HG02763 (cell line): ENCODE data around the gene VHLL.

Source experiments
- ATAC-seq: cut with Tn5 transposase; IDR thresholded peaks from one replicate; pipeline ENCODE4 v1.9.1; 2021; ENCODE audit warnings: mild to moderate bottlenecking, moderate library complexity; ENCODE audit not compliant: unreplicated experiment

The VHLL gene

DNA sequence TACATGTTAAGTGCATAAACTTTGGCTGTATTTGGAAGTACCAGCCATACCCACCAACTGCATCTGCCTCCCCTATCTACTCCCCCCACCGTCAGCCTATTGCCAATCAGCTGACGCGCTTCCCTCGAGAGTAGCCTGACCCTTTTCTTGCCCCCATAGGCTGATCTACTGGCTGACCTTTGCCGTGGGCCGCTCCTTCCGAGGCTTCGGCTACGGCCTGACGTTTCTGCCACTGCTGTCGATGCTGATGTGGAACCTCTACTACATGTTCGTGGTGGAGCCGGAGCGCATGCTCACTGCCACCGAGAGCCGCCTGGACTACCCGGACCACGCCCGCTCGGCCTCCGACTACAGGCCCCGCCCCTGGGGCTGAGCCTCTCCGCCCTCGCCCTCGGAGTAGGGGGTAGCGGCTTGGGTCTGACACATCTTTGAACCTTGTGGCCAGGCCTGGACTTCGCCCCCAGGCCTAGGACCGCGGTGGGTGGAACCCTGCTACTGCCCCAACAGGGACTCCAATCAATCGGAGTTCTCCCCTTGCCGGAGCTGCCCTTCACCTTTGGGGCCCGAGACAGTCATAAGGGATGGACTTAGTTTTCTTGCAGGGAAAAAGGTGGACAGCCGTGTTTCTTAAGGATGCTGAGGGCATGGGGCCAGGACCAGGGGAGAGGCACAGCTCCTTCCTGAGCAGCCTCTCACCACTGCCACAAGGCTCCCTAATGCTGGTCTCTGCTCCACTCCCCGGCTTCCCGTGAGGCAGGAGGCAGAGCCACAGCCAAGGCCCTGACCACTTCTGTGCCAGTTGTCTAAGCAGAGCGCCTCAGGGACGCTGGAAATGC is 7.7 kb downstream of the VHLL start:
- no peak for ATAC-seq

DNA sequence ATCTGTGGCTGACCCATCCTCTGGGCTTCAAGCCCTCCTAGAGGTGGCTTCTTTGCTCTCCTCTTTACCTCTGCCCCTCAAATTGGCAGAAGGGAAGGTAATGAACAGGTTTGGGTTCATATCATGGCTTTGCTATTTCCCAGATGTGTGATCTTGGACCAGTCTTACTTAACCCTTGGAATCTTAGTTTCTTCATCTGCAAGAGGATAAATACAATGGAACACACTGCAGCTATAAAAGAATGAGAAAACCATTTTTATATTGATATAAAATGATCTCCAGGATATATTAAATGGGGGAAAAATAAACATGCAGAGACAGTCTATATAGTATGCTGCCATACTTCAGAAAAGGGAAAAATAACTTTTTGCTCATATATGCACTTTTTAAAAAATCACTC is 9.2 kb downstream of the VHLL start:
- no peak for ATAC-seq

DNA sequence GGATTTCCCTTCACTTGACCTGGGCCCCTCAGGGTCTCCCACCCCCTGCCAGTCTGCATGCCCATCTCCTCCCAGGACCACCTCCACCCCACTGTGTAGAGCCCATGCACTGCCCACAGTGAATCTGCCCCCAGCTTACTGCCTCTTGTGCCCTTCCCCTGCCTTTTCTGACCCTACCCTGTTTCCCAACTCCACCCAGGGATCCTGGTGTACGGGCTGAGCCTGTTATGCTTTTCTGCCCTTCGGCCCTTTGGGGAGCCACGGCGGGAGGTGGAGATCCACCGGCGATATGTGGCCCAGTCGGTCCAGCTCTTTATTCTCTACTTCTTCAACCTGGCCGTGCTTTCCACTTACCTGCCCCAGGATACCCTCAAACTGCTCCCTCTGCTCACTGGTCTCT is 13.0 kb downstream of the VHLL start:
- ATAC-seq, result no peak

DNA sequence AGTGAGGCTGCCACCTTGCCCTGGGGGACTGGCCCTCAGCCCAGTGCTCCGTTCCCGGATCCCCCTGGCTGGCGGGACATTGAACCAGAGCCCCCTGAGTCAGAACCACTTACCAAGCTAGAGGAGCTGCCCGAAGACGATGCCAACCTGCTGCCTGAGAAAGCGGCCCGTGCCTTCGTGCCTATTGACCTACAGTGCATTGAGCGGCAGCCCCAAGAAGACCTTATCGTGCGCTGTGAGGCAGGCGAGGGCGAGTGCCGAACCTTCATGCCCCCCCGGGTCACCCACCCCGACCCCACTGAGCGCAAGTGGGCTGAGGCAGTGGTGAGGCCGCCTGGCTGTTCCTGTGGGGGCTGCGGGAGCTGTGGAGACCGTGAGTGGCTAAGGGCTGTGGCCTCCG is 13.7 kb downstream of the VHLL start:
- no peak for ATAC-seq

DNA sequence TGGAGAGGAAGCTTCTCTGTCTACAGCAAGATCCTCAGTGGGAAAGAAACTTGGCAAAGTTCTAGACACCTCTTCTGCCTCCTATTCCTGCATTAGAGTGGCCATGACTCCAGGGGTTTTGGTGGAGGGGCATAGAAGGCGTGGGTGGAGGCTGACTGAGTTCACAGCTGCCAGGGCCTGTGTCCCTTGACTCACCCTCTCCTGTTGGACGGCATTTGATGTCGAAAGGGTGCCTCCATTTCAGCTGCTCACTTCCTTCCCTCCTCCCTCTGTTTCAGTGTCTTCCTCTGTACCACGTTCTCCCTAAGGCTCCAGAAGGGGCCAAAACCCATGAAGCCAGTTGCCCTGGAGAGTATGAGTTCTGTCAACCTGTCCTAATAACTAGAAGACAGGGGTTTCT is 14.3 kb downstream of the VHLL start:
- ATAC-seq, result no peak

DNA sequence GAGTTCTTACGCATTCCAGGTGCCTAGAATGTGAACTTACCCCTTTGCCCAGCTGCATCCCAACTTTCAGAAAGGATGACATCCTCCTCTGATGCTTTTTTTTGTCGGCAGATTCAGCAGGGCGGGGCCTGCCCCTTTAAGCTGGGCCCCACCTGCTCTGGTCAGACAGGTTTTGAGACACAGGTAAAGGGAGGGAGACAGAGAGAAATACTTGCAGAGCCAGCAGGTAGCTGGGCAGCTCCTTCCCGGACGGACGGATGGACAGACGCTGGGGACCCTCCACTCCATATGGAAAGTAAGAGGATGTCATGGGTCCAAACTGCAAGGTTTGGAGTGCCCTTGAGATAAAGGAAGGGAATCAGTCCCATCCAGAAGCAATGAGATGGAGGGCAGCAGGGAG is 15.0 kb downstream of the VHLL start, which contains the start of gene TMEM79:
TMEM79 (plus strand) TSS at position 214 of the 400 bp plus-strand sequence. CDS start 902 bp downstream, outside the sequence.
- ATAC-seq, result no peak

DNA sequence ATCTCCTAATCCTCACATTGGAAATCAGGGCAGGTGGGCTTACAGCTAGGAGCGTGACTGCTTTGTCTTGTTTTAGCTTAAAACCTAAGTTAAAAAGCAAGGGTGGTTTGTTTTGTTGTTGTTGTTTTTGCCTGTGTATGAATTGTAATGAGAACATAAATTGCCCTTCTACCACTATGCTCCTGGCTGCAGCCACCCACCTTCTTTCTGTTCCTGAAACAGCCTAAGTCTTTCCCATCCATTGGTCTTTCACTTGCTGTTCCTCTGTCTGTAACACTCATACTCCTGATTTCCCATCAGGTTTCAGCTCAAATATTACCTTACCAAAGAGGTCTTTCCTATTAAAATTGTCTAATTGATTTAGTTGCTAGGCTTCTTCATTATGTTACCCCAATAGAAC is 15.6 kb downstream of the VHLL start:
- no peak for ATAC-seq

DNA sequence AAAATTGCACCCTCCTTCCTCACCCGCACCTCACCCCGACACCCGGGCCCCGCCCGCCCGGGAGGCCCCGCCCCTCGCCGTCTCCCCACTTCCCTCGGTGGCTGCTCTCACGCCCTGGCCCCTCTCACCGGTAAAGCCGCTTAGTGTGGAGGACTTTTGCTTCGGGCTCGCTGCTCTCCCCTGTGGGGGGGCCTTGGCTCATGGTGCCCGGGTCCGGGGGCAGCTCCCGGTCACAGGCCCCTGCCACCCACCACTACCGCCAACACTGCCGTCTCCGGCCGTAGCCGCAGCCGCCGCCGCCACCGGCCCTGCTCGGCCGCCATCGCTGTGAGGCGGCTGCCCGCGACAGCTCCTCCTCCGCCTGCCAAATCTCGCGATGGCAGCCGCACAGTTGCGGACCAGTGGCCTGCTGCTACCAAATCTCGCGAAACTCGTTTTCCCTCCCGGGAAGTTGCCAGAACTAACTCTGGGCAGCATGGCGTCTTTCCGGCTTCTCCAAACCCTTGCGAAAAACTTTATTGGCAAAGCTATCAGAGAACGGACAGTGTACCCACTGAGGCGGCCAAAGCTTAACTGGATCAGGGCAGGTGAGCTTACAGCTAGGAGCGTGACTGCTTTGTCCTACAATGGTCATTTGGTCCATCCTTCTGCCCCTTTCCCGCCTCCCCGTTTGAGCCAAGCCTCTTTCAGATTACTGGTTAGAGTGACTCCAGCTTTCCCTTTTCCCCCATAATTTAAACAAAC is 16.5 kb downstream of the VHLL start, which contains the start of gene SMG5:
SMG5 (minus strand) TSS at position 347 of the 744 bp plus-strand sequence; CDS start at position 202, 145 bp downstream.
- peak; percentile 81 for ATAC-seq

DNA sequence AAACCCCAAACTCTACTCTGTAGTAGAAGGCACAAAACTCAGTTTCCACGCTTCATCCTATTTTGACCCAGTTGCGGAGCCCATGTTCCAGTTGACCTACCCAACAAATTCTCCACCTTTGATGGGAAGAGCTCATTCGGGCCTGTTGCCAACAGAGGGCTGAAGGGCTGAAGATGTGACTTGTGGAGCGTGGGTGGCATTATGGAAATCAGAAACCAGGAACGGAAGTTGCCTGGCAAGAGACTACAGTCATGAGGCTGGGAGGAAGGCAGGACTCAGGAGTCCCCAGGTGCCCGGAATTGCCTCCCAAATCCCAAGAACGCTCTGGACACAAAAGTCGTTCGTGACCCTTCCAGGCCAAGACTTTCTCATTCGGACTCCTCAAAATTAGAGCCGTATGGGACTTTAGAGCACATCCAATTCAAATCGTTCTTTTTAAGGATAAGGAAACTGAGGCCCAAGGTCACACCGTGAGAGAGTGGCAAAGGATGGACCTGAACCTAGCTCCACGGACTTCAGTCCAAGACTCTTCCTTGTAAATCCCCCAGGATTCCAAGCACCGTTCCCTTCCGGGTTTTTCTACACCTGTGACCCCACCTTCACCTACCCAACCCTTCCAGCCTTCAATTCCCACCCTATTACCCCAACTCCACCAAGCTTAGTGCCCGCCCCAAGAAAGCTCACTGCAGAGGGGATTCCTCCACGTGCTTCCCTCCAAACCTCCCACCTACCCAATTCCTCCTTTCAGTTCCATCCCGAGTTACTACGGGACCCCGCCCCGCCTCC is 17.2 kb downstream of the VHLL start:
- ATAC-seq, result peak; percentile 2

DNA sequence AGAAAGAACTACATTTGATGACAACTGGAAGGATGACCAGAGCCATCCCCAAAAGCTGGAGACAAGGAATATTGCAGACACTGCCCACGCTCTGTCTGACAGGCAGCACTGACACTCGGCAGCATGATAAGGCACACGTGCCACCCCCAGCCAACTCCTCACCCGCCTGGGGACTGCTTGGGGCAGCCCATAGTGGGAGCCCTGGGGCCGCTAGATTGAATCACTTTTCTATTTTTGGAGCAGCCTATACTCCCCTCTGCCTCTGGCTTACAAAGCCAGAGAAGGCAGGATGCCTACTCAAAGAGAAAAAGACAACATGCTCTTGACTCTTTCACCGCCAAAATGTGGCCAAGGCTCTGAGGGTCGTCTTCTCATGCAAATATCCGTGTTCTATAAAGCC is 17.8 kb downstream of the VHLL start:
- ATAC-seq, result peak; percentile 31

DNA sequence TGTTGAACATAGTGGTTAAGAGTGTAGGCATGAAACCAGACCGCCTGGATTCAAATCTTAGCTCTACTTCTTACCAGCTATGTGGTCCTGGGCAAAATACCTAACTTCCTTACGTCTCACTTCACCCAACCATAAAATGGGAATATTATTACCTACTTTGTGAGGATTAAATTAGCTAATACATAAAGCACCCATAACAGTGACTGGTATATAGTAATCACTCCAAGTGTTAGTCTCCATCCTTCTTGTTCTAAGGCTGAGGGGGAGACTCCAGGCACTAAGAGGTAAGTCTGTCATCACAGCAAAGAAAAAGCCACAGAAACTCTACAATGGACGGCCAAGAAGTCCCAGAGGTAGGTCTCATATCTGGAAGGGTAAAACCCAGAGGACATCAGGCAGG is 19.3 kb downstream of the VHLL start:
- ATAC-seq, result no peak

DNA sequence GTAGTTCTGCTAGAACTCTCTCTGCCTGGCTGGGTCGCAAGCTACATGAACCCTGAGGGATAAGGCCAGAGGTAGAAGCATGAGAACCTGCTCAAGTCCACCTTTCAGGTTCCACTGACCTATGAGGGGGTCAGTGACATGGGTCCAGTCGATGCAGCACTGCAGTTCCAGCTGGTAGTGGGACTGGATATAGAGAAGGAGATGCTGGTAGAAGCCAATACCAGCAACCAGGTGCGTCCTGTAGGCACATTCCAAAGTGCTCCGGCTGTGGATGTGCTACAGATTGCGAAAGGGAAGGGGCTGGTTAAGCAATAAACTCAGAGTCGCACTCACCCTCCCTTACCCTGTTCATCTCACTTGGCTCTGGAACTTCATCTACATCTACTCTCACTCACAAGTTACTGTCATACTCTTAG is 22.1 kb downstream of the VHLL start:
- ATAC-seq, result no peak

DNA sequence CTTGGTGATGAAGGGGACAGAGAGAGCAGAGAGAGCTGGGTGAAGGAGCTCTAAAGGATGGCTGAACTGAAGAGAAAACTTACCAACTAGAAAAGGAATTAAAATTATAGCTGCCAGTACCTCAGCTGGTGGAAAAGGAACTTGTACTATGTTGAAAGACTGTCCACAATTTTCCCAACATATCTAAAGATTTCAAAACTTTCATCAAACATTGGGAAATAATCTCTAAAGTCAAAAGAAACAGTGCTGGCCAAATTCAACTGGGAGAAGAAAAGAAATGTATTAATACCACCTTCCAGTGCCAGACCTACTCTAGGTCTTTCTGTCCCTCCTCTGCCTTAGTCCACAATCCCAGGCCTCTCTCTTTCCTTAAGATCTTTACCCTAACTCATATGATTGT is 22.6 kb downstream of the VHLL start:
- no peak for ATAC-seq

DNA sequence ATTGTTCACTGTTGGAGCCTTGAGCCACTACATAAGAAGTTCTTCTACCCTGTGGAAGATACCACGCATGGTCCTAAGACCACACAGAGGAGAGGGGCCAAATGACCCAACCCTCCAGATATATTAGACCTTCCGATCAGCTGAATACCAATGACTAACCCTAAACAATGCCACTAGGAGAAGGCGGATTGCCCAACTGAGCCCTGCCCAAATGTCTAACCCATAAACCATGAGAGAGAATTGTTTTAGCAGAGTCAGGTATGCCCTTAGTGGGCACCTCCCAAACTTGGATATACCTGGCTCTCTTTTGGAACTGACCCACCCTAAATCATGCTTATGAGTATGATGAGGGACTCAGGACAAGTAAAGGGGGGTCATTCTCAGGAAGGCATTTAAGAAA is 28.8 kb downstream of the VHLL start:
- no peak for ATAC-seq

DNA sequence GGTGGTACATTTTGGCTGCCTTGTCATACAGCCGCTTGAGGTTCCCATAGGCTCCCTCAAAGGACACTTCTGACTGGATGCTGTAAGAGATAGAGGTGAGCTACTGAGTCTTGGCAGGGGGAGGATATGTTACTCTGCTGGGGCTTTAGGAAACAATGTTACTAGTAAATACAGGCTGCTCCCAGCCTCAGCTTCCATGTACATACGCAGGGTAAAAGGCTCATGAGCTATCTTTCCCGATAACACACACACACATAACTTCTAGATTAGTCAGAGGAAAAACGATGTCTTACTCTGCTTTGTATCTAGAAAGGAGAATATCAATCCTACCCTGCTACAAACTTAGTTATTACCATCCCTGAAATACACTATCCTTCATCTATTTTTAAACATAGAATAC is 30.8 kb downstream of the VHLL start:
- no peak for ATAC-seq

DNA sequence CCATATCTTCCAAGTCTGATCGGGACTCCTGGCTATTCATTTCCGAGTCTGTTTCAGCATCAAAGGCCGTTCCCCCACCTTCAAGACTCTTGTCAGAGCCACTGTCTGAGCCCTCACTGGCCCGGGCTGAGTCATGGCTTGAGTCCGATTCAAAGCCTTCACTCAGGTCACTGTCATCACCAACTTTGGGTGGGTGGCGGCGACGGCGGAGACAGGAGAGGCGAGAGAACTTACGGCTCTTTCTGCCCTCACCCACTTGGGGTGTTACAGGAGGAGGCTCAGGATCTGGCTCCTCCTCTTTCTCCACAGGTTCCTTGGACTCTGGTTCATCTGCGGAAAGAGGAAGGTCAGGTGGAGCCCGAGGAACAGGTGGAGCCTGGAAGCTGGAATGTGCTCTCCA is 33.1 kb downstream of the VHLL start:
- ATAC-seq, result no peak

DNA sequence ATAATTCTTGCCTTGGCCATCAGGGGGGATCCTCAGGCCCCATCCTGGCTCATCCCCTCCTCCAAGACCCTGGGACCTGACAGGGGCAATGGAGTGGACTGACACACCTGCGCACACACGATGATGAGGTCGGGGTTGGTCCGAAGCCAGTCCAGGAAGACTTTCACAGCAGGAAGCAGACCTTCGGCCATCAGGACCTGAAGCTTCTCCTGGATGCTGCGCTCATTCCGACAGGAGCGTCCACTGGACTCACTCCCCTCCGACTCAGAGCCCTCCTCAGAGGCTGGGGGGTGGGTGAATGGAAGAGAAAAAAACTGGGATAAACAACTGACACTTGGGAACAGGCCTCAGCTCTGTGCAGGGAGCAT is 35.8 kb downstream of the VHLL start:
- ATAC-seq, result no peak

DNA sequence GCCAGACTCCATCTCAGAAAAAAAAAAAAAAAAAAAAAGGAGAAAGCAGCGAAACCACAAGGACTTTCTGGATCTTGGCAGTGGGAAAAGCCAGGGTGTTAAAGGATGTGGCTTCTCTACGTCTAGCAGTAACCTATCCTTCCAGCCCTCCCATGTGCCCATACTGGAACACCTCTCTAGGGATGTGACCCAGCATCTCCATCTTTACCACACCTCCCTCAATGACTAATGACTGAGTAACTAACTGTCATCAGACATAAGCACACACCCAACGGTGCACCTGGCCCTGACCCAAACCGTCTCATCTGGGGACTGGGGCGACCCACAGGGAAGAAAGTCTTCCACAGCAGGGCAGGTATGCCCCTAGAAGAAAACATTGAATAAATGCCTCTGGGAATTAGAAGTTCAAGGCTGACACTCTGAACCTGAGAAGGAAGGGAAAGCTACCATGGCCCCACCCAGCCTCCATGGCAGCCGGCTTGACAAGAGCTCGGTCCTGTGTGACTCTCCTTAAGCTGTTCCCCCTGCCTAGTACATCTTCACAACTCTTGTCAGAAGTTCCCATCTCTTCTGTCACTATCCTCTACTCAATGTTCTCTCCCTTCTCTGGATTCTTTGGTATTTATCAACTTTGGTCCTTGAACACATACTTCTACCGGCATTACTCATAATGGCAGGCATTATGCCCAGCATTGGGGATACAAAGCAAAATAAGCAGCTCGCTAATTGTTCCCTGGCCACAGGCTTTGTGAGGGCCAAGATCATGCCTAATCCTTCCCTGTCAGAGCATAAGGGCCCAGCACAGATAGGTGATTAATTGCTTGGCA is 36.4 kb downstream of the VHLL start:
- ATAC-seq, result no peak

DNA sequence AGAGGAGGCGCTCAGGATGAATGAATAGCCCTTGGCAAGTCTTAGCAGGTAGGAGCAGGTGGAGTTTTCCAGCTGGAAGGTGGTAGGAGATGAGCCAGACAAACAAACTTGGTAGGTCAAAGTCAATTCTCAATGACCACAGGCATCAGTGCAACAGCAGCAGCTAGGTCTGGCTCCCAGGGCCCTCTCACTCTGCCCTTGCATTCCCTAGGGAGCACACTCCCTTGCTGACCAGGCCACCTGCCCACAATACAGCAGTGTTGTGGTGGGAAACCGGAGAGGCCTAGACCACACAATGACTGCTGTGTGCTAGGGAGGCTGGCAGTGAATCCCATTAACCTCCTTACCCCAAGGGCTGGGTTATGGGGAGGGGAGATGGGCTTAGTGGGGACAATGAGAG is 38.2 kb downstream of the VHLL start:
- ATAC-seq, result no peak

DNA sequence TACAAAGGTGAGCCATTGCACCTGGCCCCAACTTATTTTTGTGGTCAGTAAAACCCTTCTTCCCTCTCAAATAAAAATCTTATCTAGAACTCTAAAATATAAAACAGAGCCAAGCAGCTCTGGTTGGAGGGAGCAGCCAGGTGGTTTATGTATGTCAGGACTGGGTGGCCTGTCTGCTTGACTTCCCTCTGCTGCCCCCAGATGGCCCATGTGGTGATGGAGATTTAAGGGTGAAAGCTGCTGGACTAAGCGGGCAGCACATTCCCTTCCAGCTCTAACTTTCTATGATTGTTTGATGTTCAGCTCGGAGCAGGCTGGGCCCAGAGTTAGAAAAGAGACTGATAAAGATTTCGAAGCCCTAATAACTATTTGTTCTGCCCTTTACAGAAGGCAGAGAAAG is 39.3 kb downstream of the VHLL start:
- no peak for ATAC-seq

DNA sequence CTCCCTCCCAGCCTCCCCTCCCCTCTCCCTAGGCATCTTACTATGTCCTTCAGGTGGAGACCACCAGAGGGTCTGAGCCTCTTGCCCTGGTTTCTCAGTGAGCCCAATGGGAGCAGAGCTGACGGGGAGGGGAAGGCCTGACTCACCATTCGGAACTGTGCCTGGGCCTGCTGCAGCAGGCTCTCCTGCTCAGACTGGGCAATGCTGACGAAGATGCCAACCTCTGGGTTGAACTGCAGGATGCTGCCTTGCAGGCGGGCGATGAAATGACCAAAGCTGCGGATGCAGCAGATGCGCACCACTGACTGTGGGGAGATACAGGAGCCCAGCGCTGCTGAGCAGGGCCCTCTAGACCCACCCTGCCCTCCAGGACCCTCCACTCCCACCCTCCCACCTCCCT is 40.2 kb downstream of the VHLL start:
- no peak for ATAC-seq
